ENCODE results near the gene BICRA. TPM values are rescaled to one million over a fixed set of nuclear protein-coding genes. Genes with fewer than 3 reads are reported as not detected.

Gene BICRA
- total and polyA plus RNA-seq, 4 donors, result 6.1 to 16.1 (median 6.7) TPM

DNA sequence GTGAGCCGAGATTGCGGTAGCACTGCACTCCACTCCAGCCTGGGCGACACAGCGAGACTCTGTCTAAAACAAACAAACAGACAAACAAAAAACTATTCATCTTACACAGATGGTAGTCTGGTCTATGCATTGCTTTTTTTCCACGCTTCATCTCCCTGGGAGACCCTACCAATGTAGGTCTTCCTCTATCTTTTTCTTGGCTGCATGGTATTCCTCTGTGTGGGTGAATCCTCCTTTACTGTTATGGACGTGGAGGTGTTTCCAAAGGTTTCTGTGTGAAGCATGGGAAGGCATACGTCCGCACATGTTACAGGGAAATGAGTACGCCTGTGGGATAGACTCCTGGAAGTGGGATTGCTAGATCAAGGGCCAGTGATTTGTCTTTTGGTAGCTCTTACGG, 5.6 kb downstream of the BICRA start:
- no peak overlapping the region for H3K27ac ChIP-seq (ENCODE audit: low read depth in 1 of 2, low read length in 1 of 2)
- 97 to 99% methylated on average over 10 of the region's 10 CpGs for WGBS, 2 donors
- H3K36me3 ChIP-seq (ENCODE audit: control insufficient read depth in 4 of 4, insufficient read depth in 4 of 4, low read length in 4 of 4), result peaks cover 0 to 6% (median under 1%) of the 10 kb centered on the region in 4 donors
- H3K27me3 ChIP-seq (ENCODE audit: control insufficient read depth in 3 of 3, insufficient read depth in 3 of 3, low read length in 2 of 3), result no peaks in the 10 kb centered on the region
- no peaks in the 10 kb centered on the region for H3K9me3 ChIP-seq (ENCODE audit: control insufficient read depth in 4 of 4, insufficient read depth in 3 of 4, low read length in 3 of 4)
- TF ChIP-seq, protein P1, sequence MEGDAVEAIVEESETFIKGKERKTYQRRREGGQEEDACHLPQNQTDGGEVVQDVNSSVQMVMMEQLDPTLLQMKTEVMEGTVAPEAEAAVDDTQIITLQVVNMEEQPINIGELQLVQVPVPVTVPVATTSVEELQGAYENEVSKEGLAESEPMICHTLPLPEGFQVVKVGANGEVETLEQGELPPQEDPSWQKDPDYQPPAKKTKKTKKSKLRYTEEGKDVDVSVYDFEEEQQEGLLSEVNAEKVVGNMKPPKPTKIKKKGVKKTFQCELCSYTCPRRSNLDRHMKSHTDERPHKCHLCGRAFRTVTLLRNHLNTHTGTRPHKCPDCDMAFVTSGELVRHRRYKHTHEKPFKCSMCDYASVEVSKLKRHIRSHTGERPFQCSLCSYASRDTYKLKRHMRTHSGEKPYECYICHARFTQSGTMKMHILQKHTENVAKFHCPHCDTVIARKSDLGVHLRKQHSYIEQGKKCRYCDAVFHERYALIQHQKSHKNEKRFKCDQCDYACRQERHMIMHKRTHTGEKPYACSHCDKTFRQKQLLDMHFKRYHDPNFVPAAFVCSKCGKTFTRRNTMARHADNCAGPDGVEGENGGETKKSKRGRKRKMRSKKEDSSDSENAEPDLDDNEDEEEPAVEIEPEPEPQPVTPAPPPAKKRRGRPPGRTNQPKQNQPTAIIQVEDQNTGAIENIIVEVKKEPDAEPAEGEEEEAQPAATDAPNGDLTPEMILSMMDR (IDR thresholded peaks at IDR 0.05; ENCODE audit: control extremely low read depth, extremely low read depth), result no peak
- no peak overlapping the region for H3K9ac ChIP-seq (ENCODE audit: insufficient read depth in 1 of 2, low read length in 2 of 2)
- peaks cover 3 to 33% (median 12%) of the 10 kb centered on the region in 5 donors for H3K4me1 ChIP-seq (ENCODE audit: control insufficient read depth in 5 of 5, insufficient read depth in 5 of 5, low read length in 5 of 5)
- DNase-seq, result no peak
- no peak overlapping the region for H3K4me3 ChIP-seq
- no peak for ATAC-seq (ENCODE audit: insufficient read depth, low FRiP score)

DNA sequence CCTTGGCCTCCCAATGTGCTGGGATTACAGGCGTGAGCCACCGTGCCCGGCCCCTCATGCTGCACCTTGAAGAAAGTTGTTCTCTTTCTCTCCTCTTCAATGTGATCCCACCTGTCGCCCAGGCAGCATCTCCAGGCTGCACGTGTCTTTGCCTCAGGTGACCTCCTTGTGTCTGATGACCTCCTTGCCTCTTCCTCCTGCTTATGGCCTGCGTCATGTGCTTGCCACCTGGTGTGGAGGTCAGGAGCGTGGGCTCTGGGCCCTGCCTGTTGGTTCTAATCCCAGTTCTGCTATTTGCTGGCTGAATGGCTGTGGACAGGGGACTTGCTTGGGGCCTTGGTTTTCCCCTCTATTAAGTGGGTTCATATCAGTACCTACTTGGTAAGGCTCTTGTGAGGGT, 6.3 kb downstream of the BICRA start:
- TF ChIP-seq, protein P1 (IDR thresholded peaks at IDR 0.05; ENCODE audit: control extremely low read depth, extremely low read depth), result no peak
- no peak for ATAC-seq (ENCODE audit: insufficient read depth, low FRiP score)
- Histone ChIP-seq H3K27me3 (ENCODE audit: control insufficient read depth in 3 of 3, insufficient read depth in 3 of 3, low read length in 2 of 3) (no peaks in the 10 kb centered on the region), H3K9me3 (ENCODE audit: control insufficient read depth in 4 of 4, insufficient read depth in 3 of 4, low read length in 3 of 4) (no peaks in the 10 kb centered on the region), H3K4me3 (no peak overlapping the region), H3K4me1 (ENCODE audit: control insufficient read depth in 5 of 5, insufficient read depth in 5 of 5, low read length in 5 of 5) (peaks cover 3 to 33% (median 12%) of the 10 kb centered on the region in 5 donors), H3K36me3 (ENCODE audit: control insufficient read depth in 4 of 4, insufficient read depth in 4 of 4, low read length in 4 of 4) (peaks cover 0 to 6% (median under 1%) of the 10 kb centered on the region in 4 donors), H3K27ac (ENCODE audit: low read depth in 1 of 2, low read length in 1 of 2) (no peak overlapping the region), H3K9ac (ENCODE audit: insufficient read depth in 1 of 2, low read length in 2 of 2) (no peak overlapping the region)
- 83 to 87% methylated on average over 7 of the region's 7 CpGs for WGBS, 2 donors
- DNase-seq, result no peak

GRCh38 chr19:47615714-47616113, 6.8 kb downstream of the BICRA start:
- Histone ChIP-seq H3K9me3 (ENCODE audit: control insufficient read depth in 4 of 4, insufficient read depth in 3 of 4, low read length in 3 of 4) (no peaks in the 10 kb centered on the region), H3K4me1 (ENCODE audit: control insufficient read depth in 5 of 5, insufficient read depth in 5 of 5, low read length in 5 of 5) (peaks cover 3 to 29% (median 10%) of the 10 kb centered on the region in 5 donors), H3K27me3 (ENCODE audit: control insufficient read depth in 3 of 3, insufficient read depth in 3 of 3, low read length in 2 of 3) (no peaks in the 10 kb centered on the region), H3K36me3 (ENCODE audit: control insufficient read depth in 4 of 4, insufficient read depth in 4 of 4, low read length in 4 of 4) (peaks cover 0 to 6% (median under 1%) of the 10 kb centered on the region in 4 donors), H3K27ac (ENCODE audit: low read depth in 1 of 2, low read length in 1 of 2) (no peak overlapping the region), H3K9ac (ENCODE audit: insufficient read depth in 1 of 2, low read length in 2 of 2) (no peak overlapping the region), H3K4me3 (no peak overlapping the region)
- ATAC-seq (ENCODE audit: insufficient read depth, low FRiP score), result no peak
- no peak for DNase-seq
- WGBS, 2 donors, result 91 to 97% methylated on average over 7 of the region's 7 CpGs
- TF ChIP-seq, protein P1 (IDR thresholded peaks at IDR 0.05; ENCODE audit: control extremely low read depth, extremely low read depth), result no peak

DNA sequence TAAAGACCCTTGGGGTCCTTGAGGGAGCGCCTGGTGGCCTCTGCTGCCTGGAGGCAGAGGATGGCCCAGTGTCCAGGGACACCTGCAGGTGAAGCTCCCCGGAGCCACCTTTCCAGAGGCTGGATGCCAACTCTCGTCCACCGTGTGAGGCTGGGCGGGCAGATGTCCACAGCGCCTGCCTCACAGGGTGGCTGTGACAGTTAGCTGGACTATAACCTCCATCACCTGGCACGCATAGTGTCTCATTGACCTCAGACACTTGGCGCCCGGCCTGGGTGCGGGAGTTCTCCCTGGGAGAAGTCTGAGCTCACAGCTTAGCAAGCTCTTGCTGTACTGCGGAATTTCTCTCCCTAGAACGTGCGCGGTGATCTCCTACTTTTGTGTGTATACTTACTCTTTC, 9.8 kb downstream of the BICRA start:
- Histone ChIP-seq H3K9me3 (ENCODE audit: control insufficient read depth in 4 of 4, insufficient read depth in 3 of 4, low read length in 3 of 4) (no peaks in the 10 kb centered on the region), H3K4me3 (no peak overlapping the region), H3K4me1 (ENCODE audit: control insufficient read depth in 5 of 5, insufficient read depth in 5 of 5, low read length in 5 of 5) (peaks cover 0 to 18% (median under 1%) of the 10 kb centered on the region in 5 donors), H3K27ac (ENCODE audit: low read depth in 1 of 2, low read length in 1 of 2) (no peak overlapping the region), H3K9ac (ENCODE audit: insufficient read depth in 1 of 2, low read length in 2 of 2) (peak overlapping the region in 1 of 2 donors; percentile 25), H3K36me3 (ENCODE audit: control insufficient read depth in 4 of 4, insufficient read depth in 4 of 4, low read length in 4 of 4) (peaks cover 0 to 6% (median 4%) of the 10 kb centered on the region in 4 donors), H3K27me3 (ENCODE audit: control insufficient read depth in 3 of 3, insufficient read depth in 3 of 3, low read length in 2 of 3) (no peaks in the 10 kb centered on the region)
- 77 to 88% methylated on average over 14 of the region's 14 CpGs for WGBS, 2 donors
- ATAC-seq (ENCODE audit: insufficient read depth, low FRiP score), result no peak
- DNase-seq, result no peak
- TF ChIP-seq, protein P1 (IDR thresholded peaks at IDR 0.05; ENCODE audit: control extremely low read depth, extremely low read depth), result no peak
